Common myeloid progenitor, CD34-positive (primary cell): ENCODE results near the gene NIF3L1.
A peak's percentile ranks its signal among the peaks of the same experiment; 100 is the strongest.

Source experiments
- CTCF ChIA-PET: fragments of 350-600 bp; sonication (Branson Sonifier 250); formaldehyde crosslinking; loops from one replicate; lab custom pipeline; 2021; ENCODE audit warnings: antibody characterized with exemption; lab: Charles Lee
- POLR2A ChIA-PET: fragments of 350-600 bp; sonication (Branson Sonifier 250); formaldehyde crosslinking; loops from one replicate; lab custom pipeline; 2021; ENCODE audit warnings: antibody characterized with exemption; lab: Charles Lee
- DNase-seq, 3 donors: peaks; one replicate each; pipeline versions ENCODE4 v3.0.0 to v3.0.0-alpha.2; 2013
- H3K27ac ChIP-seq, 2 experiments: 1 replicate in 1 of 2; 2 replicates in 1 of 2; pipeline ENCODE4 v1.7.0; 2013; ENCODE audit warnings: inconsistent platforms in 2 of 2, low read length in 2 of 2, mild to moderate bottlenecking in 2 of 2, low read depth in 1 of 2, moderate library complexity in 1 of 2; ENCODE audit not compliant: severe bottlenecking in 2 of 2, insufficient read depth in 1 of 2, poor library complexity in 1 of 2
- H3K27me3 ChIP-seq, 5 experiments: replicated peaks in 2 of 5; 1 replicate in 3 of 5; 2 replicates in 2 of 5; pipeline versions ENCODE4 v1.6.1 to v1.7.0; 2013; ENCODE audit warnings: low read length in 4 of 5, mild to moderate bottlenecking in 2 of 5, moderate library complexity in 2 of 5, inconsistent platforms in 1 of 5; ENCODE audit not compliant: insufficient read depth in 5 of 5, control insufficient read depth in 4 of 5
- H3K36me3 ChIP-seq, 4 experiments: 1 replicate in 2 of 4; 2 replicates in 2 of 4; pipeline versions ENCODE4 v1.6.1 to v1.7.0; 2013; ENCODE audit warnings: low read length in 3 of 4, control low read depth in 1 of 4, mild to moderate bottlenecking in 1 of 4; ENCODE audit not compliant: control insufficient read depth in 4 of 4, insufficient read depth in 4 of 4
- H3K4me1 ChIP-seq, 4 experiments: 1 replicate in 3 of 4; 2 replicates in 1 of 4; pipeline versions ENCODE4 v1.6.1 to v1.7.1; 2013; ENCODE audit warnings: low read length in 3 of 4, mild to moderate bottlenecking in 3 of 4, control low read depth in 1 of 4, inconsistent platforms in 1 of 4, moderate library complexity in 1 of 4; ENCODE audit not compliant: control insufficient read depth in 4 of 4, insufficient read depth in 4 of 4; ENCODE audit errors: control extremely low read depth in 1 of 4
- H3K4me3 ChIP-seq, 7 experiments: 1 replicate in 4 of 7; 2 replicates in 3 of 7; pipeline versions ENCODE4 v1.5.1 to v1.7.0; 2013; ENCODE audit warnings: mild to moderate bottlenecking in 7 of 7, low read length in 6 of 7, moderate library complexity in 6 of 7, inconsistent platforms in 2 of 7, low read depth in 2 of 7, control low read depth in 1 of 7; ENCODE audit not compliant: insufficient read depth in 4 of 7, control insufficient read depth in 1 of 7; ENCODE audit errors: extremely low read depth in 1 of 7
- H3K9me3 ChIP-seq, 5 experiments: 1 replicate in 4 of 5; 2 replicates in 1 of 5; pipeline versions ENCODE4 v1.6.1 to v1.7.1; 2013; ENCODE audit warnings: low read length in 4 of 5, mild to moderate bottlenecking in 2 of 5, inconsistent platforms in 1 of 5, low read depth in 1 of 5, moderate library complexity in 1 of 5; ENCODE audit not compliant: control insufficient read depth in 4 of 5, insufficient read depth in 2 of 5; ENCODE audit errors: control extremely low read depth in 1 of 5
- WGBS: methylation state at CpG from one replicate; pipeline ENCODE4 v1.1.5; 2013; ENCODE audit not compliant: insufficient coverage; 5-methylcytosine and 5-hydroxymethylcytosine counted together

The NIF3L1 gene

DNA sequence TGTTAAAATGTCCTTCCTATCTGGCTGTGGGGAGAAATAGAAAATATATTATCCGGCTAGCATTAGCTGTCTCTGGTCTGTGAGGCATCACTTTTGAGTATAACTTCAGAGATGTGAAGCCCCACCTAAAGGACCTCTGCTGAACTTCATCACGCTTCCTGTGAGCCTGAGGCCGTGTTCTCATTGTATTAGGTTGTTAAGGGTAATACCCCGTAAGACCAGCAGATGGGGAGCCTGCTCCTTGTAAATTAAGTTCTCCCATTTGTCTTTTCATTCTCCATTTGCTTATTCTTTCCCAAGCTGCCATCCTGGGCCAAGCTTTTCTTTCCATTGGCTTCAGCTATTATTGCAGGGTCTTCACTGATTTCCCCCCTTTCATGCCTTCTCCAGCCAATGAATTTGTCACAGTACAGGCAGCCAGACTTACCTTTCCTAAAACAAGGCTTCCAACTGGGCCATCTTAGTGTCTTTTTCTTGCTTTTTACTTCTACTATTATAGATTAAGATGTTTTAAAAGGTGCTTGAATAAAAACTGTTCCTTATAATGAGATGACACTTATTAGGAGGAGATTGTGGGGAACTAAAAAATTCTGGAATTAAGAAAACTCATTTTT lies 12.4 kb downstream of the NIF3L1 start:
- H3K9me3 ChIP-seq, result no peaks in the 10 kb centered on the region
- 5% methylated on average over 4 of the region's 4 CpGs for WGBS
- no peak overlapping the region for H3K4me3 ChIP-seq
- H3K4me1 ChIP-seq, result peaks cover 0 to 4% (median 0%) of the 10 kb centered on the region in 4 experiments
- peaks cover 22 to 59% (median 40%) of the 10 kb centered on the region in 4 experiments for H3K36me3 ChIP-seq
- ChIA-PET CTCF (interaction anchor here (0.8 to 1.6 kb wide), 20 partner anchors 10 to 331 kb away, joined by 3 to 9 read pairs (median 4); partner anchors contain the start of genes NIF3L1 and ORC2), POLR2A (interaction anchor here (0.6 to 1.6 kb wide), 2 partner anchors 12 to 276 kb away, joined by 4 read pairs; partner anchors contain the start of gene NIF3L1)
- H3K27me3 ChIP-seq, result no peaks in the 10 kb centered on the region
- no peak overlapping the region for H3K27ac ChIP-seq
- DNase-seq, result peak; percentile 92 to 96 (median 94)

DNA sequence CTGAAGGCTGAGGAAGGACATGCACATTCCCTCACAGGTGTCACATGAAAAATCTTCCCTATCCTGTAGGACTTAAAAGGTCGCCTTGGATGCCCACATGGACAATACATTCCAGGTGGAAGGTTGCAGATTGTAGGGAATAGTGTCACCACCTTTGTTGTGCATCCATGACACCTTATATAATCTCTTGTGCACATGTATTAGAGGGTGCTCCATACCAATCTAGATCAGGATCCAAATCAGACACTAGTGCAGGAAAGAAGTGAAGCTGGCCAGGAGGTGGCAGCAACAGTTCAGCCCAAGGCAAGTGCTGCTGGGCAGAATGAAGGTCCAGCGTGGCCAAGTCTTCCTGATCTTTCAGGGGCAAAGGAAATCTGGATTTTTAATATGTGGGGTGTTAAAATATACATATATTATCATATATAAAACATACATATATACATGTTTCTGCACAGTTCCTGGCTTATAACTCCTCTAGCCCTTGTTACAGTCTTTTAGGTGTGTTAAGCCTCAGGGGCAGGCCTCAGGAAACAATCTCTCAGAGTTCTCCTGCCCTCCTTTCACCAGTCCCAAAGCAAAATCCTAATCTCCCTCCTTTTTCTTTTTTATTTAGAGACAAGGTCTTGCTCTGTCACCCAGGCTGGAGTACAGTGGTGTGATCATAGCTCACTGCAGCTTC lies 16.6 kb downstream of the NIF3L1 start:
- Histone ChIP-seq H3K27ac (peak overlapping the region in 1 of 2 experiments; percentile 25), H3K4me3 (no peak overlapping the region), H3K36me3 (peaks cover 3 to 50% (median 29%) of the 10 kb centered on the region in 4 experiments), H3K27me3 (no peaks in the 10 kb centered on the region), H3K4me1 (peaks cover 0 to 4% (median 0%) of the 10 kb centered on the region in 4 experiments), H3K9me3 (no peaks in the 10 kb centered on the region)
- DNase-seq, result peak; percentile 70 to 77 (median 72)
- no CpG with 5 or more reads among the region's 2 CpGs for WGBS
- ChIA-PET CTCF (interaction anchor here (0.8 to 6.4 kb wide), 32 partner anchors 9 to 327 kb away, joined by 3 to 60 read pairs (median 4); partner anchors contain the start of genes CASP10, CFLAR, NIF3L1 and PPIL3), POLR2A (no interaction called here)

DNA sequence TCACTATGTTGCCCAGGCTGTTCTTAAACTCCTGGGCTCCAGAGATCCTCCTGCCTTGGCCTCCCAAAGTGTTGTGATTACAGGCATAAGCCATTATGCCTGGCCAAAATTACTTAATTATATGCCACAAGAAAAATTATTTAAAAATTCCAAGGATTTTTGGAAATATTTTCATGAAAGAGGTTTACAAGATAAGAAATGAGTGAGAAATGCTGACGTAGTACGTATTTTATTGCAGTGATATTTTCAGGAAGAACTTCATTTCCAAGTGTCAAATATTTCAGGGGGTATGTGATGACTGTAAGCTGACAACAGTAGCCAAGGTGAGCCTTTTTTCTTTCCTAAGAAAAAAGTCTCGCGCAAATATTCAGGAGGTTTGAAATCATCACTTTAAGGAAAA lies 20.8 kb downstream of the NIF3L1 start:
- H3K4me1 ChIP-seq, result peaks cover 0 to 2% (median 0%) of the 10 kb centered on the region in 4 experiments
- no peak overlapping the region for H3K27ac ChIP-seq
- no peak for DNase-seq
- H3K4me3 ChIP-seq, result no peak overlapping the region
- peaks cover 9 to 60% (median 43%) of the 10 kb centered on the region in 4 experiments for H3K36me3 ChIP-seq
- no peaks in the 10 kb centered on the region for H3K27me3 ChIP-seq
- POLR2A ChIA-PET, result no interaction called here
- WGBS, result 100% methylated on average over 3 of the region's 4 CpGs
- CTCF ChIA-PET, result interaction anchor here (0.7 kb wide), 1 partner anchor 43 kb away, joined by 3 read pairs; no protein-coding TSS in a partner anchor
- H3K9me3 ChIP-seq, result no peaks in the 10 kb centered on the region

DNA sequence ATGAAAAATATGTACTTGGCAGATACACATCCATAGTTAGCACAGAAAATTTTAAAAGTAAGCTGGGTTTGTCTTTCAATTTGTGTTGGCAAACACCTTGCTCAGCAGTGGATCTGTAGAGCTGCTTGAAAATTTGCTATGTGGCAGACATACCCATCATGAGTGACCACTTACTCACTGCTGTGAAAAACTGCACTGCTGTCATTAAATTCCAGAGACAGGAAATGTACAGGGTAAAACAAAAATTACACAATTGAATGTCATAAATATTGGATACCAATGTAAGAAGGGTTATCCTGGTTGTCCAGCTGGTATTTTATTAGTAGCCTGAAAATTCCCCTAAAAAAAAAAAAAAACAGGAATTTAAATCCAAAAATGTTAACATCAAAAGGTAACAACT lies 24.5 kb downstream of the NIF3L1 start:
- DNase-seq, result no peak
- Histone ChIP-seq H3K4me1 (no peaks in the 10 kb centered on the region), H3K9me3 (no peaks in the 10 kb centered on the region), H3K27ac (no peak overlapping the region), H3K36me3 (peaks cover 12 to 69% (median 55%) of the 10 kb centered on the region in 4 experiments), H3K27me3 (no peaks in the 10 kb centered on the region), H3K4me3 (no peak overlapping the region)
- ChIA-PET POLR2A (no interaction called here), CTCF (interaction anchor here (1.2 to 2.2 kb wide), 4 partner anchors 8 to 245 kb away, joined by 3 to 8 read pairs (median 4); no protein-coding TSS in a partner anchor)

DNA sequence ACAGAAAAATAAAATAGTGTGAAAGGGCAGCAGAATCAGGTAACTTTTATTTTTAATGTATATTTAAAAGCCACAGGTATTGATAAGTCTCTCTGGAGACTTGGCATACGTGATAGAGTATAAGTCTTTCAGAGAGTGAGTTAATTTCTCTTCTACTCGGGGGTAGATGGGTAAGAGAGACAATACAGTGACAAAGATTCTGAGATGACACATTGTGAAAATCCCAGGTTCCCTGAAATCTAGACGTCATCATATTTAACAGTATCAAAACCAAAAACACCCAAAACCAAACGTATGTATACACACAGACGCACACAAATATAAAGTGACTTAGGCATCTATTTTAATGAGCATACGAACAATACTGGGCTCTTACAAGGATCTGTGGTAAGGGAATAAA lies 33.3 kb downstream of the NIF3L1 start:
- Histone ChIP-seq H3K27me3 (no peaks in the 10 kb centered on the region), H3K9me3 (no peaks in the 10 kb centered on the region), H3K4me1 (no peaks in the 10 kb centered on the region), H3K36me3 (peaks cover 24 to 77% (median 36%) of the 10 kb centered on the region in 4 experiments), H3K27ac (no peak overlapping the region), H3K4me3 (no peak overlapping the region)
- 100% methylated on average over 2 of the region's 6 CpGs for WGBS
- DNase-seq, result no peak
- POLR2A ChIA-PET, result no interaction called here
- CTCF ChIA-PET, result interaction anchor here (1.1 kb wide), 1 partner anchor 12 kb away, joined by 5 read pairs; no protein-coding TSS in a partner anchor

DNA sequence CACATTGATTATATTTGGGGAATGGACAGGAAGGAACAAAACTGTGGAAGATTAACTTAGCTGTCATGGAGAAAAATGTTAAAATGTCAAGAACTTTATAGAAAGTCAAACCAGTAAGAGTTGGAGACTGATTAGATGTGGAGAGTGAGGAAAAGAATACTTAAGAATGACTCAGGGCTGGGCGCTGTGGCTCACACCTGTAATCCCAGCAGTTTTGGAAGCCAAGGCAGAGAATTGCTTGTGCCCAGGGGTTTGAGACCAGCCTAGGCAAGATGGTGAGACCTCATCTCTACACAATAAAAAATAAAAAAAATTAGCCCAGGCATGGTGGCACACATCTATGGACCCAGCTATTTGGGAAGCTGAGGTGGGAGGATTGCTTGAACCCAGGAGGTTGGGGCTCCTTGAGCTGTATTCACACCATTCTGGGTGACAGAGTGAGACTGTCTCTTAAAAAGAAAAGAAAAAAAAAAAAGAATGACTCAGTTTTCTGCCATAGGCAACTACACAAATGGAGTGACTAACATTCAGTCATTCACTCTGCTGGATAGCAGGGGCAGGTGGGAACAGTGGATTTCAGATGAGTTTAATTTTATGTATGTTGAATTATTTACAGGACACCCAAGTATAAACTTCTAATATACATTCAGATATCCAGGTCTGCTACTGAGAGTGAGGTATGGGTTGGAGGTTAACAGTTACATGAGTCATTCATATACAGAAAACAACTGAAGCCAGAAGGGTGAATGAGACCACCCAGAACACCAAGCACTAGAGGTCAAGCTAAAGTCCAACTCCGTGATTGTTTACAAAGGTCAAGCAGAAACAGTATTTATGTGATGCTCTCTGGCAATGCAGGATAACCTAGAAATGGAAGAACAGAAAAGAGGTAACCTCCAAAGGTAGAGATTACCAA lies 40.4 kb downstream of the NIF3L1 start:
- 100% methylated on average over 2 of the region's 2 CpGs for WGBS
- no peak overlapping the region for H3K4me3 ChIP-seq
- no peaks in the 10 kb centered on the region for H3K9me3 ChIP-seq
- no peaks in the 10 kb centered on the region for H3K27me3 ChIP-seq
- no peak for DNase-seq
- peaks cover 16 to 67% (median 33%) of the 10 kb centered on the region in 4 experiments for H3K36me3 ChIP-seq
- ChIA-PET POLR2A (no interaction called here), CTCF (interaction anchor here (1.0 to 2.2 kb wide), 2 partner anchors 15 to 24 kb away, joined by 3 to 4 read pairs; no protein-coding TSS in a partner anchor)
- peaks cover 0 to 4% (median 0%) of the 10 kb centered on the region in 4 experiments for H3K4me1 ChIP-seq
- H3K27ac ChIP-seq, result peak overlapping the region in 1 of 2 experiments; percentile 5
